Measurements from ENCODE around the gene FBXO3. TPM values are rescaled to one million over a fixed set of nuclear protein-coding genes. Genes with fewer than 3 reads are reported as not detected.

FBXO3 gene
- total and polyA plus RNA-seq, 4 donors = 13.6 to 46.4 (median 23.4) TPM

- no peak for ATAC-seq (ENCODE audit: insufficient read depth, low FRiP score)
- no peak overlapping the region for H3K4me3 ChIP-seq
- H3K9me3 ChIP-seq (ENCODE audit: control insufficient read depth in 4 of 4, insufficient read depth in 3 of 4, low read length in 3 of 4) = no peaks in the 10 kb centered on the region
- no peak overlapping the region for H3K9ac ChIP-seq (ENCODE audit: insufficient read depth in 1 of 2, low read length in 2 of 2)
- TF ChIP-seq, protein P1, sequence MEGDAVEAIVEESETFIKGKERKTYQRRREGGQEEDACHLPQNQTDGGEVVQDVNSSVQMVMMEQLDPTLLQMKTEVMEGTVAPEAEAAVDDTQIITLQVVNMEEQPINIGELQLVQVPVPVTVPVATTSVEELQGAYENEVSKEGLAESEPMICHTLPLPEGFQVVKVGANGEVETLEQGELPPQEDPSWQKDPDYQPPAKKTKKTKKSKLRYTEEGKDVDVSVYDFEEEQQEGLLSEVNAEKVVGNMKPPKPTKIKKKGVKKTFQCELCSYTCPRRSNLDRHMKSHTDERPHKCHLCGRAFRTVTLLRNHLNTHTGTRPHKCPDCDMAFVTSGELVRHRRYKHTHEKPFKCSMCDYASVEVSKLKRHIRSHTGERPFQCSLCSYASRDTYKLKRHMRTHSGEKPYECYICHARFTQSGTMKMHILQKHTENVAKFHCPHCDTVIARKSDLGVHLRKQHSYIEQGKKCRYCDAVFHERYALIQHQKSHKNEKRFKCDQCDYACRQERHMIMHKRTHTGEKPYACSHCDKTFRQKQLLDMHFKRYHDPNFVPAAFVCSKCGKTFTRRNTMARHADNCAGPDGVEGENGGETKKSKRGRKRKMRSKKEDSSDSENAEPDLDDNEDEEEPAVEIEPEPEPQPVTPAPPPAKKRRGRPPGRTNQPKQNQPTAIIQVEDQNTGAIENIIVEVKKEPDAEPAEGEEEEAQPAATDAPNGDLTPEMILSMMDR (IDR thresholded peaks at IDR 0.05; ENCODE audit: control extremely low read depth, extremely low read depth) = no peak
- H3K36me3 ChIP-seq (ENCODE audit: control insufficient read depth in 4 of 4, insufficient read depth in 4 of 4, low read length in 4 of 4) = no peaks in the 10 kb centered on the region
- H3K27me3 ChIP-seq (ENCODE audit: control insufficient read depth in 3 of 3, insufficient read depth in 3 of 3, low read length in 2 of 3) = no peaks in the 10 kb centered on the region
- 49 to 68% methylated on average over 12 of the region's 12 CpGs for WGBS, 2 donors
- H3K4me1 ChIP-seq (ENCODE audit: control insufficient read depth in 5 of 5, insufficient read depth in 5 of 5, low read length in 5 of 5) = peaks cover 11 to 36% (median 24%) of the 10 kb centered on the region in 5 donors
- H3K27ac ChIP-seq (ENCODE audit: low read depth in 1 of 2, low read length in 1 of 2) = peak overlapping the region; percentile 37 to 47
- DNase-seq = no peak
These were observed 74.7 kb downstream of the FBXO3 start for GRCh38 chr11:33699515-33700062.

- no peak overlapping the region for H3K9ac ChIP-seq (ENCODE audit: insufficient read depth in 1 of 2, low read length in 2 of 2)
- ATAC-seq (ENCODE audit: insufficient read depth, low FRiP score) (no peak), DNase-seq (no peak)
- no peaks in the 10 kb centered on the region for H3K27me3 ChIP-seq (ENCODE audit: control insufficient read depth in 3 of 3, insufficient read depth in 3 of 3, low read length in 2 of 3)
- no peaks in the 10 kb centered on the region for H3K9me3 ChIP-seq (ENCODE audit: control insufficient read depth in 4 of 4, insufficient read depth in 3 of 4, low read length in 3 of 4)
- TF ChIP-seq, protein P1 (IDR thresholded peaks at IDR 0.05; ENCODE audit: control extremely low read depth, extremely low read depth) = no peak
- H3K4me3 ChIP-seq = no peak overlapping the region
- 48 to 68% methylated on average over 5 of the region's 5 CpGs for WGBS, 2 donors
- H3K4me1 ChIP-seq (ENCODE audit: control insufficient read depth in 5 of 5, insufficient read depth in 5 of 5, low read length in 5 of 5) = peaks cover 11 to 36% (median 21%) of the 10 kb centered on the region in 5 donors
- no peaks in the 10 kb centered on the region for H3K36me3 ChIP-seq (ENCODE audit: control insufficient read depth in 4 of 4, insufficient read depth in 4 of 4, low read length in 4 of 4)
- H3K27ac ChIP-seq (ENCODE audit: low read depth in 1 of 2, low read length in 1 of 2) = no peak overlapping the region
These were observed 75.4 kb downstream of the FBXO3 start for GRCh38 chr11:33698921-33699320.

- H3K27ac ChIP-seq (ENCODE audit: low read depth in 1 of 2, low read length in 1 of 2) = peak overlapping the region in 1 of 2 donors; percentile 44
- 72 to 79% methylated on average over 3 of the region's 3 CpGs for WGBS, 2 donors
- H3K4me3 ChIP-seq = no peak overlapping the region
- TF ChIP-seq, protein P1 (IDR thresholded peaks at IDR 0.05; ENCODE audit: control extremely low read depth, extremely low read depth) = no peak
- H3K9me3 ChIP-seq (ENCODE audit: control insufficient read depth in 4 of 4, insufficient read depth in 3 of 4, low read length in 3 of 4) = no peaks in the 10 kb centered on the region
- H3K9ac ChIP-seq (ENCODE audit: insufficient read depth in 1 of 2, low read length in 2 of 2) = no peak overlapping the region
- no peak for DNase-seq
- no peaks in the 10 kb centered on the region for H3K36me3 ChIP-seq (ENCODE audit: control insufficient read depth in 4 of 4, insufficient read depth in 4 of 4, low read length in 4 of 4)
- no peaks in the 10 kb centered on the region for H3K27me3 ChIP-seq (ENCODE audit: control insufficient read depth in 3 of 3, insufficient read depth in 3 of 3, low read length in 2 of 3)
- peaks cover 14 to 43% (median 19%) of the 10 kb centered on the region in 5 donors for H3K4me1 ChIP-seq (ENCODE audit: control insufficient read depth in 5 of 5, insufficient read depth in 5 of 5, low read length in 5 of 5)
- no peak for ATAC-seq (ENCODE audit: insufficient read depth, low FRiP score)
These were observed 76.3 kb downstream of the FBXO3 start for GRCh38 chr11:33697997-33698396.

All from lung (tissue), 12 donors.